Central memory CD8-positive, alpha-beta T cell (primary cell): ENCODE data around the gene MS4A5.

Experiments
- ATAC-seq: fragments of 150-1000 bp; cut with Tn5 transposase; replicated peaks from 2 replicates; pipeline ENCODE4 v1.10.0; 2022; ENCODE audit warnings: mild to moderate bottlenecking, moderate FRiP score, moderate number of reproducible peaks; ENCODE audit not compliant: poor library complexity, severe bottlenecking; ENCODE audit errors: extremely low read depth
- DNase-seq, 2 donors: peaks; one replicate each; pipeline ENCODE4 v3.0.0; 2021; ENCODE audit warnings: low spot score in 2 of 2
- H3K27ac Mint-ChIP-seq: one replicate; pipeline ENCODE4 v1.8.0; 2022; ENCODE audit warnings: low read depth, mild to moderate bottlenecking, moderate library complexity, mixed read lengths
- H3K27me3 Mint-ChIP-seq: one replicate; pipeline ENCODE4 v1.8.0; 2022; ENCODE audit warnings: mixed read lengths
- H3K36me3 Mint-ChIP-seq: one replicate; pipeline ENCODE4 v1.8.0; 2022; ENCODE audit warnings: mild to moderate bottlenecking, moderate library complexity, mixed read lengths; ENCODE audit not compliant: insufficient read depth
- H3K4me1 Mint-ChIP-seq: one replicate; pipeline ENCODE4 v1.8.0; 2022; ENCODE audit warnings: mixed read lengths
- H3K4me3 Mint-ChIP-seq: one replicate; pipeline ENCODE4 v1.8.0; 2022; ENCODE audit warnings: mild to moderate bottlenecking, moderate library complexity, mixed read lengths
- H3K9me3 Mint-ChIP-seq: one replicate; pipeline ENCODE4 v1.8.0; 2022; ENCODE audit warnings: mixed read lengths

Gene MS4A5, protein sequence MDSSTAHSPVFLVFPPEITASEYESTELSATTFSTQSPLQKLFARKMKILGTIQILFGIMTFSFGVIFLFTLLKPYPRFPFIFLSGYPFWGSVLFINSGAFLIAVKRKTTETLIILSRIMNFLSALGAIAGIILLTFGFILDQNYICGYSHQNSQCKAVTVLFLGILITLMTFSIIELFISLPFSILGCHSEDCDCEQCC

DNA sequence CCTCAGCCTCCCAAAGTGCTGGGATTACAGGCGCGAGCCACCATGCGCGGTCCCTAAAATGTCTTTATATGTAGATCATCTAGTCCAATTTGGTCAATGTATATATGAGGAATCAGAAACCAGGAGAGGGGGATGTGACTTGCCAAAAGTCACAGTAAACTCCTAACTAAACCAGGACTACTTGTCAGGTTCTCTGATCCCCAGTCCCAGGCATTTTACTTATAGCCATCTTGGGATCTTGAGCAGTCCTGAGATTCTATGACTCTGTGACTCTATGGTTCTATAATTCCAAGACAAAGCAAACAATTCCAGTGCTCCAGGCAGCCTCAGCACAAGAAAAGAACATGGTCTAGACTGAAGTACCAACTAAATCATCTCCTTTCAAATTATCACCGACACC is at the start of gene MS4A5:
Gene MS4A5 (plus strand): TSS at position 301 of the 400 bp plus-strand sequence. CDS start 103 bp downstream, outside the sequence.
- no peaks in the 10 kb centered on the region for H3K36me3 Mint-ChIP-seq
- H3K4me1 Mint-ChIP-seq, result no peaks in the 10 kb centered on the region
- DNase-seq, result no peak
- ATAC-seq, result no peak
- H3K27me3 Mint-ChIP-seq, result peaks cover 65% of the 10 kb centered on the region
- H3K27ac Mint-ChIP-seq, result no peak within 1 kb of the TSS
- H3K9me3 Mint-ChIP-seq, result no peaks in the 10 kb centered on the region
- no peak within 1 kb of the TSS for H3K4me3 Mint-ChIP-seq

DNA sequence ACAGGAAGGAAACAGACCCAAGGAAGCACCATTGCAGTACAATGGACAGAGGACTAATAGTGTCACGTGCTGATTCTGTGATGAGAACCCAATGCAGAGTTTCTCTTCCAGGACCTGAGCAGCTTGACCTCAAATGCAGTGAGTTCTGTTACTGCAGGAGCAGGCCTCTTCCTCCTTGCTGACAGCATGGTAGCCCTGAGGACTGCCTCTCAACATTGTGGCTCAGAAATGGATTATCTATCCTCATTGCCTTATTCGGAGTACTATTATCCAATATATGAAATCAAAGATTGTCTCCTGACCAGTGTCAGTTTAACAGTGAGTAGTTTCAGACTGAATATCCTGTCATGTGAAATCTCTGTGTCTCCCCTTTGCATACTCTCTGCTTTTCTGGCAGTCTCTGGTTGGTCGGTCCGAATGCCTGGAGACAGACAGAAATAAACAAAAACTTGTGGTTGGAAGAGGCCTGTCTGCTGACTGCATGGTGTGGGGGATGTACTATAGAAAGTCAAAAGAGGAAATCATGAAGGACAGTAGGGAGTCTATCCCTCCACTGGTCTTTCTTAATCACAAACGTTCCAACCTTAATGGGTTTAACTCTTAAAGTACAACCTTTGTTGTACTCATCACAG is 40.0 kb upstream of the MS4A5 start:
- H3K4me1 Mint-ChIP-seq, result no peaks in the 10 kb centered on the region
- no peaks in the 10 kb centered on the region for H3K27me3 Mint-ChIP-seq
- H3K27ac Mint-ChIP-seq, result no peak overlapping the region
- no peaks in the 10 kb centered on the region for H3K36me3 Mint-ChIP-seq
- H3K4me3 Mint-ChIP-seq, result no peak overlapping the region
- DNase-seq (no peak), ATAC-seq (peak; percentile 36)
- no peaks in the 10 kb centered on the region for H3K9me3 Mint-ChIP-seq

DNA sequence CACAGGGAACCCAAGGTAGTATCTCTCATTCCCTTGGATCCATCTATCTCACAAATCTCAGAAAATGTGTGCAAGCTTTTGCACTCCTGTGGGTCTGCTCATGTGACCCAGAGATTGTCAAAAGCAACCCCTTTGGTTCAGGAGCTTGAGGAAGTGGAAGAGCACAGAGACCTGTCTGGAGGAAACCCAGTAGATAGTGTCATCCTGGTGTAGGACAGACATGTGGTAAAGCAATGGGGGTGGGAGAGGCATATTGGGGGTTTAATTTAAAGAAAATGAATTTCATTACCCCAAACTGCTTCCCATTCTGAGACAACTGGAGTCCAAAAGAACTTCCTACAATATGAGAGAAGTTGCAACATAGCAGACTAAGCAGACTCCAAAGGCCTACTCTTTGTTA is 39.0 kb upstream of the MS4A5 start:
- Mint-ChIP-seq H3K4me1 (no peaks in the 10 kb centered on the region), H3K27ac (no peak overlapping the region), H3K27me3 (no peaks in the 10 kb centered on the region)

DNA sequence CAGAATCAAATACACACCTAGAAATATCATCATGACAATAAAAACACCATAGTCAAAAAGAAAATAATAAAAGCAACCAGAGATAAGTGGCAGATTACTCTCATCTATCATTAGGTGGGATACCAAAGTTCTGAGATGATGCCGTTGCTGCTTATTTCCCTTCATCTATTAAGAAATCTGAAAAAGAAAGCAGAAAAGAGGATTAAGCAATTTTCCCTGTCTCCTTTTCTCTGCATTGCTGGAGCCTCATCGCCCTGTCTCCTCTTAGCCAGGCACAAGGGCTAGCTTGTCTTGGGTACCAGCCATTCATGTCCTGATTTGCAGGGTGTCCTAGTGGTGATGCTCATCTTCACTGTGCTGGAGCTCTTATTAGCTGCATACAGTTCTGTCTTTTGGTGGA is 37.0 kb upstream of the MS4A5 start:
- H3K4me1 Mint-ChIP-seq, result no peaks in the 10 kb centered on the region
- no peaks in the 10 kb centered on the region for H3K9me3 Mint-ChIP-seq
- ATAC-seq (no peak), DNase-seq (no peak)
- peaks cover 2% of the 10 kb centered on the region for H3K36me3 Mint-ChIP-seq
- peaks cover 12% of the 10 kb centered on the region for H3K27me3 Mint-ChIP-seq
- H3K4me3 Mint-ChIP-seq, result no peak overlapping the region
- no peak overlapping the region for H3K27ac Mint-ChIP-seq

More for the DNA sequence above, 39.0 kb upstream of the MS4A5 start:
- no peaks in the 10 kb centered on the region for H3K9me3 Mint-ChIP-seq
- ATAC-seq (no peak), DNase-seq (no peak)
- H3K4me3 Mint-ChIP-seq, result no peak overlapping the region
- peaks cover 2% of the 10 kb centered on the region for H3K36me3 Mint-ChIP-seq

DNA sequence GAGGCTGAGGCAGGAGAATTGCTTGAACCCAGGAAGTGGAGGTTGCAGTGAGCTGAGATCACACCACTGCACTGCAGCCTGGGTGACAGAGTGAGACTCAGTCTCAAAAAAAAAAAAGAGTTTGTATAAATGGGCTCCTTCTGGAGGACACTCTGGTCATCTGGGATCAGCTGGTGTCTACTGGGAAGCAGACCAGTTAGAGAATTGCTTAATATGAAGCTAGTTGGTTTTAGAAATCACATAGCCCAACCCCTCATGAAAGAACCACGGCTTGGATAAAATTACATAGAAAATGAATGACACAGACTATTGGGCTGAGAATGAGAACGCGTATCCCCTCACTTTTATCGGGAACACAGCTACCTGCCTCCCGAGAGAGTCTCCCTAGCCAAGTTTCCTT is 36.4 kb upstream of the MS4A5 start:
- Mint-ChIP-seq H3K27me3 (peaks cover 18% of the 10 kb centered on the region), H3K9me3 (no peaks in the 10 kb centered on the region), H3K36me3 (peaks cover 2% of the 10 kb centered on the region), H3K4me3 (no peak overlapping the region), H3K4me1 (no peaks in the 10 kb centered on the region), H3K27ac (no peak overlapping the region)
- DNase-seq (no peak), ATAC-seq (no peak)

DNA sequence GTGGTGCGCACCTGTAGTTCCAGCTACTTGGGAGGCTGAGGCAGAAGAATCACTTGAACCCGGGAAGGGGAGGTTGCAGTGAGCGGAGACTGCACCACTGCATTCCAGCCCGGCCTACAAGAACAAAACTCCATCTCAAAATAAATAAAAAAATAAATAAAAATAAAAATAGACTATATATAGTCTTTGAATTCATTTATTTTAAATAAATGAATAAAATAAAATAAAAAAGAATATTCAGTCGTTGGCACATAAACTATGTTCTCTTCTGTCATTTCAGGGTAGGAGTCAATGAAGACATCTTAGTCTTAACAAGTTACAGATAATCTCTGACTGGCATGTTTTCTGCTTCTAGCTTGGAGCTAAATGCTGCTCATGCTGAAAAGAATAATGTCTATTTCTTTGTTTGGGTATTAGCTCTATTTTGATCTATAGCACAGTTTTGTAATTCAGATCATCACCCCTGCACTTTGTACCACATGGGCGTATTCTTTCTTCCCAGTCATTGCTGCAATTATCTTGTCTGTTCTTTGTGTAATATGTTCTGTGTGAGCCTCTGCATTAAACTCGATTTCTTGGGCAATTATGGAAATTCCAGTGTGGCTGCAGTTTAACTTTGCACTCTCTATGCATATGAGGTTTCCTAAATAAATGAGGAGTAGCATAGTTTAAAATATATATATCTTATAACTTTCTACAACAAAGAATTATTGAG is 34.5 kb upstream of the MS4A5 start:
- ATAC-seq (no peak), DNase-seq (no peak)
- no peak overlapping the region for H3K4me3 Mint-ChIP-seq
- no peak overlapping the region for H3K27ac Mint-ChIP-seq
- no peaks in the 10 kb centered on the region for H3K9me3 Mint-ChIP-seq
- peaks cover 2% of the 10 kb centered on the region for H3K36me3 Mint-ChIP-seq
- H3K27me3 Mint-ChIP-seq, result peaks cover 20% of the 10 kb centered on the region
- no peaks in the 10 kb centered on the region for H3K4me1 Mint-ChIP-seq

DNA sequence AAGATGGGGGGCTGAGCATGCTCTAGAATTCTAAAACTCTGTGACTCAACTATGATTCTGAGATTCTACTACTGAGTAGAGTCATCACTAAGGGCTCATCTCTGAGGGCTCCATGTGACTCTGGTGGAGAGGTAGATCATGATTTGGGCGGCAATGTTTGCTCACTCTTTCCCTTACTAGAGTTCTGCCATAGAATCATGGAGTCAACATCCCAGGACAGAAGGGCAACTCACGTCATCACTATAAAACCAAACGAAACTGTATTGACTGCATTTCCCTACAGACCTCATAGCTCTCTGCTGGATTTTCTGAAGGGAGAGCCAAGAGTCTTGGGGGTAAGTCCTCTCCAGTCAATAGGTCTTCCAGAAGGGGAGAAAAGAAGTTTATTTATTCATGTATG is 33.0 kb upstream of the MS4A5 start, which contains the start of gene MS4A14:
Gene MS4A14 (plus strand): TSS at position 78 of the 400 bp plus-strand sequence. CDS start 120 bp downstream, at position 198.
- DNase-seq, result no peak
- Mint-ChIP-seq H3K4me3 (no peak within 1 kb of the TSS), H3K27ac (no peak within 1 kb of the TSS), H3K9me3 (no peaks in the 10 kb centered on the region), H3K27me3 (peaks cover 20% of the 10 kb centered on the region), H3K36me3 (peaks cover 2% of the 10 kb centered on the region), H3K4me1 (no peaks in the 10 kb centered on the region)
- no peak for ATAC-seq

DNA sequence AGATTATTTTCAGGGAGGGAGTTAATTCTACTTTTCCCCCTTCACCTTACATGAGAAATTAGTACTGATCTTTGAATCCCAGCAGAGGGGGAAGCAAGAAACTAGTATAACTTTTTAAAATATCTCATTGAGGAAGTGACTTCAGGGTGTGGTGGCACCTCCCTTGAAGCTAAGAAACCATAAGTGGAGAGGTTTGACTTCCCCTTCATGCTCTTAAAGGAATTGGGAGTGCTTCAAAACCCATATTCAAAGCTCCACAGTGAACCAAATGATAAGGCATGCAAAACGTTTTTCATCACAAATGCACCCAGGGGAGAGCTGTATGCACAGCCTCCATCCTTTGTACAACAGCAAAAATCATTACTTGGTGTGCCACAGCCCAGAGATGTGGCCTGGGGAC is 32.6 kb upstream of the MS4A5 start:
- H3K27ac Mint-ChIP-seq, result no peak overlapping the region

DNA sequence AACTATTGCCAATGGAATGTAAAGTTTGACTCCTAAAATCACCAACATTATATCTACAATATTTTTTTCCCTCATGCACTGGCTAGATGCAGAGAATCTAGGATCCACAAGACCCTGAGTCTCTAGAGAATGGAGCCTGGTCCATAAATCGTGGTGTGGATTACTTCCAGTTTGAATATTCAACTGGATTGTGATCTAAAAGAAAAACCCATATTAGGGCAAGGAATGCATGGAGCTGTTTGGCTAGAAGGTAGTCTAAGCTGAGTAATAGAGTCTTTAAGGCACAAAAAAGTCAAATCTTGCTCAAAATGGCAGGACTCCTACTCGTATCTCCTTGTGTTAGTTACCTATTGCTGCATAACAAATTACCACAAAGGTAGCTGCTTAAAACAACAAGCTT is 9.4 kb upstream of the MS4A5 start:
- no peak overlapping the region for H3K4me3 Mint-ChIP-seq
- no peaks in the 10 kb centered on the region for H3K36me3 Mint-ChIP-seq
- no peaks in the 10 kb centered on the region for H3K4me1 Mint-ChIP-seq
- peaks cover 51% of the 10 kb centered on the region for H3K27me3 Mint-ChIP-seq
- ATAC-seq (no peak), DNase-seq (no peak)
- H3K9me3 Mint-ChIP-seq, result peaks cover 6% of the 10 kb centered on the region
- no peak overlapping the region for H3K27ac Mint-ChIP-seq

More for the DNA sequence above, 32.6 kb upstream of the MS4A5 start:
- Mint-ChIP-seq H3K27me3 (peaks cover 20% of the 10 kb centered on the region), H3K4me1 (no peaks in the 10 kb centered on the region), H3K4me3 (no peak overlapping the region), H3K36me3 (peaks cover 2% of the 10 kb centered on the region), H3K9me3 (no peaks in the 10 kb centered on the region)
- ATAC-seq, result no peak
- DNase-seq, result no peak

DNA sequence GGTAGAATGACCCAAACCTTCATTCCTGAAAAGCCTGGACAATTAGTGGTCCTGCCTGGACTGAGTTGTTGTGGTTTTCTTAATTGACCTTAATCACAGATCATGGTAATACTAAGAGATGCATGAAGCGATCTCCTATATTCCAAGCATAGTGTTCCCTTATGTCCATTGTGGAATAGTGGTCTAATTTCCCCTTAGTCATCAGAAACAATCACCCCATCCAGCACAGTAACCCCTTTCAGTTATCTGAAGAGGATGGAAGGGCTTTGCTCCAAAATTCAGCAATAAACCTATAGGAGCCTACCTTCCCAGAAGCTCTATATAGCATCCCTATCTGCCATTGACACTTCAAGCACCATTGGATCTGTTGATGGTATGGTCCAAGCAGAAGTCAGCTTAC is 6.8 kb upstream of the MS4A5 start:
- DNase-seq (no peak), ATAC-seq (no peak)
- Mint-ChIP-seq H3K9me3 (peaks cover 6% of the 10 kb centered on the region), H3K27me3 (peaks cover 58% of the 10 kb centered on the region), H3K4me3 (no peak overlapping the region), H3K36me3 (no peaks in the 10 kb centered on the region), H3K27ac (no peak overlapping the region), H3K4me1 (no peaks in the 10 kb centered on the region)

DNA sequence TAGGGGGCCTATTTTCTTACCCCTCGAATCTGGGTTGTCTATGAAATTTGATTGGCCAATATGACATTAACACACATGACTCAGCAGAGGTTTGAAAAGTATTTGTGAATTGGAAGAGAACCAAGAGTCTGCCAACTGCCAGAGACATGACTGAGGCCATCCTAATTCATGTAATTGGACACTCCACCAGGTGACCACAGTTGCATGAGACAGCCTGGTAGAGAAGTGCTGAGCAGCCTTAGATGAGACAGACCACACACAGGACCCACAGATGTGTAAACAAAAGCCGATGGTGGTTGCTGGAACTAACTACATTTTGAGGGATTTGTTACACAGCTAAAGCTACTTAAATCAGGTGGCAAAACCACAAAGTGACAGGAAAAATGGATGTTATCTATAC is 855 bp upstream of the MS4A5 start:
- Mint-ChIP-seq H3K27me3 (peaks cover 65% of the 10 kb centered on the region), H3K27ac (no peak overlapping the region), H3K36me3 (no peaks in the 10 kb centered on the region), H3K4me3 (no peak overlapping the region), H3K4me1 (no peaks in the 10 kb centered on the region), H3K9me3 (no peaks in the 10 kb centered on the region)
- ATAC-seq (no peak), DNase-seq (no peak)

DNA sequence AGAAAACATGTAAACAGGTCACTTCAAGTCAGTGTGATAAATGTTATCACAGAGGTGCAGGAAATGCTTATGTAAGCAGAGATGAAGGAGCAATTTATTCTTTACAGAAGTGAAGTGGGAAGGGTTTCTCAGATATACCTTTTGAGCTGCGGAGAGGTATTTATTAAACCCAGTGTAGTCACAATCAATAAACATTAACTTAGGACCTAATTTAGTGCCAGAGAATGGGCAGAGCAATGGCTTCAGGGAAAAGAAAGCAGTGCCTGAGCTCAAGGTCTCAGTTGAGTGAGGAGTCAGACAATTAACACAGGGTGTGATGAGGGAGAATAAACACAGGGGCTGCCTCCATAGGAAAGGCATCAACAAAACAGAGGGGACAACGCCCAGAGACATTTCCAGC is 1.9 kb downstream of the MS4A5 start:
- H3K27ac Mint-ChIP-seq, result no peak overlapping the region
- no peak for DNase-seq
- H3K9me3 Mint-ChIP-seq, result no peaks in the 10 kb centered on the region
- H3K36me3 Mint-ChIP-seq, result no peaks in the 10 kb centered on the region
- peaks cover 49% of the 10 kb centered on the region for H3K27me3 Mint-ChIP-seq
- H3K4me1 Mint-ChIP-seq, result no peaks in the 10 kb centered on the region
- H3K4me3 Mint-ChIP-seq, result no peak overlapping the region
- ATAC-seq, result no peak

DNA sequence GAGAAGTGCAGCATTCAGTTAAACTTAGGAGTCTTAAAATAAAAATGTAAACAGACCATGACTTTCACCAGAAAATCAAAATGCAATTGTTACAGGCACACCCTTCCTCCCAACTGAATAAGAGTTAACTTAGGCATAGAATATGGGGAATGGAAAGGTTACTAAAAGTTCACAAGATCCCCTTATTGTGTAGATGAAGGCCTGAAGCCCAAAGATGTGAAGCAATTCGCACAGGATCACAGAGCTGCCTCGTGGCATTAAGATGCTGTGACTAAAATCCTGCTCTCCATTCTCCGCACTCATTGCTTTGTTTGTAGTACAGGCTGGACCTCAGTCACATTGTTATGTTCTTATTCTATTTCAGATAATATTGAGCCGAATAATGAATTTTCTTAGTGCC is 4.0 kb downstream of the MS4A5 start:
- DNase-seq (no peak), ATAC-seq (no peak)
- peak overlapping the region; percentile 60 for H3K27ac Mint-ChIP-seq
- no peaks in the 10 kb centered on the region for H3K36me3 Mint-ChIP-seq
- H3K9me3 Mint-ChIP-seq, result no peaks in the 10 kb centered on the region
- no peaks in the 10 kb centered on the region for H3K4me1 Mint-ChIP-seq
- H3K4me3 Mint-ChIP-seq, result no peak overlapping the region
- peaks cover 32% of the 10 kb centered on the region for H3K27me3 Mint-ChIP-seq
